RWPE1 (cell line): ENCODE measurements around the gene SYMPK.

Source experiments
- CTCF ChIA-PET: fragments of 350-600 bp; sonication (Branson Sonifier 250); formaldehyde crosslinking; extraction: SDS; loops from one replicate; lab custom pipeline; 2021; lab: Yijun Ruan, JAX
- POLR2A ChIA-PET: fragments of 400-600 bp; formaldehyde crosslinking; extraction: SDS; loops from one replicate; lab custom pipeline; 2020; ENCODE audit warnings: antibody characterized with exemption; ENCODE audit not compliant: low non-redundant PET; lab: Yijun Ruan, JAX
- DNase-seq: peaks from one replicate; pipeline ENCODE4 v3.0.0; 2012; ENCODE audit warnings: low spot score
- H3K27ac ChIP-seq: fragments of 450-650 bp; 2 replicates; pipeline ENCODE4 v1.5.1; 2017
- TF ChIP-seq, protein P1 (sequence below): fragments of 450-650 bp; conservative IDR thresholded peaks from 2 replicates; pipeline ENCODE4 v1.5.1; 2017; ENCODE audit warnings: low read depth, mild to moderate bottlenecking

SYMPK gene

GRCh38 chr19:45814166-45814780 is 48.7 kb downstream of the SYMPK start:
- DNase-seq, result peak; percentile 39
- peak overlapping the region; percentile 75 for H3K27ac ChIP-seq
- CTCF ChIA-PET, result no interaction called here
- TF ChIP-seq, protein P1, sequence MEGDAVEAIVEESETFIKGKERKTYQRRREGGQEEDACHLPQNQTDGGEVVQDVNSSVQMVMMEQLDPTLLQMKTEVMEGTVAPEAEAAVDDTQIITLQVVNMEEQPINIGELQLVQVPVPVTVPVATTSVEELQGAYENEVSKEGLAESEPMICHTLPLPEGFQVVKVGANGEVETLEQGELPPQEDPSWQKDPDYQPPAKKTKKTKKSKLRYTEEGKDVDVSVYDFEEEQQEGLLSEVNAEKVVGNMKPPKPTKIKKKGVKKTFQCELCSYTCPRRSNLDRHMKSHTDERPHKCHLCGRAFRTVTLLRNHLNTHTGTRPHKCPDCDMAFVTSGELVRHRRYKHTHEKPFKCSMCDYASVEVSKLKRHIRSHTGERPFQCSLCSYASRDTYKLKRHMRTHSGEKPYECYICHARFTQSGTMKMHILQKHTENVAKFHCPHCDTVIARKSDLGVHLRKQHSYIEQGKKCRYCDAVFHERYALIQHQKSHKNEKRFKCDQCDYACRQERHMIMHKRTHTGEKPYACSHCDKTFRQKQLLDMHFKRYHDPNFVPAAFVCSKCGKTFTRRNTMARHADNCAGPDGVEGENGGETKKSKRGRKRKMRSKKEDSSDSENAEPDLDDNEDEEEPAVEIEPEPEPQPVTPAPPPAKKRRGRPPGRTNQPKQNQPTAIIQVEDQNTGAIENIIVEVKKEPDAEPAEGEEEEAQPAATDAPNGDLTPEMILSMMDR, result no peak
- POLR2A ChIA-PET, result interaction anchor here (0.6 kb wide), 1 partner anchor 31 kb away, joined by 3 read pairs; no protein-coding TSS in a partner anchor

DNA sequence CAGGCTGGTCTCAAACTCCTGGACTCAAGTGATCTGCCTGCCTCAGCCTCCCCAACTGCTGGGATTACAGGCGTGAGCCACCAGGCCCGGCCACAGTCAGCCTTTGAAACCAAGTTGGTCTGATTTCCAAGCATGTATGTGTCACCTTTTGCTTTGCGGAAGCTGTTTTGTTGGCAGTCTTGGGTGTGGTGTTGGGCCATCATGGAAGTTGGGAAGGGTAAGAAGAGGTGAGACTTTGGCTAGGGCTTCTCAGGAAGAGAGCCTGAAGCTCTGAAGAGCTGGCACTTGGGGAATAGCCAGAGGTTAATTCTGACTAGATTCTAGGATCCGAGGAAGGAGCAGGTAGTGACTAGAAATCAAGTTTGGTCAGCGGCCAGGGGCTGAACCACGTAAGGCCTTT is 50.6 kb downstream of the SYMPK start:
- ChIA-PET CTCF (interaction anchor here (0.6 kb wide), 1 partner anchor 12 kb away, joined by 3 read pairs; no protein-coding TSS in a partner anchor), POLR2A (no interaction called here)
- peak overlapping the region; percentile 75 for H3K27ac ChIP-seq
- TF ChIP-seq, protein P1, result no peak
- DNase-seq, result no peak

DNA sequence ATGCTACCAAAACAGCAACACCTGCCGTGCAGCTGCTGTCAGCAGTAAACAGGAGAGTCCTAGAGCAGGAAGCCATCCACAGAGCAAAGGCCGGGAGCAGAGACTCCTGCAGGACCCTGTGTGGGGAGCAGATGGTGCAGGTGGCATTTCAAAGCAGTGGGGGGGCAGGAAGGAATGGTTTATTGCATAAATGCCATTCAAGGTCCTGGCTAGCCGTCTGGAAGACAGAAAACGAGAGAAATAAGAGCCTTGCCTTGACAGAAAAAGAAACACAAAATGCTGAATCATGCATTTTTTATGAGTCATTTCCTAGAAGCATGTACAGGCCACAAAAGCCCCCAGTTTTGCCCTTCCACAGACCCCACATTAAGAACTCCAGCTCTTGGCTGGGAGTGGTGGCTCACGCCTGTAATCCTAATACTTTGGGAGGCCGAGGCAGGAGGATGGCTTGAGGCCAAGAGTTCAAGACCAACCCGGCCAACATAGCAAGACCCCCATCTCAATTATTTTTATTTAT is 53.2 kb downstream of the SYMPK start:
- peak overlapping the region; percentile 89 for H3K27ac ChIP-seq
- no peak for DNase-seq
- TF ChIP-seq, protein P1, result no peak
- ChIA-PET POLR2A (no interaction called here), CTCF (no interaction called here)

DNA sequence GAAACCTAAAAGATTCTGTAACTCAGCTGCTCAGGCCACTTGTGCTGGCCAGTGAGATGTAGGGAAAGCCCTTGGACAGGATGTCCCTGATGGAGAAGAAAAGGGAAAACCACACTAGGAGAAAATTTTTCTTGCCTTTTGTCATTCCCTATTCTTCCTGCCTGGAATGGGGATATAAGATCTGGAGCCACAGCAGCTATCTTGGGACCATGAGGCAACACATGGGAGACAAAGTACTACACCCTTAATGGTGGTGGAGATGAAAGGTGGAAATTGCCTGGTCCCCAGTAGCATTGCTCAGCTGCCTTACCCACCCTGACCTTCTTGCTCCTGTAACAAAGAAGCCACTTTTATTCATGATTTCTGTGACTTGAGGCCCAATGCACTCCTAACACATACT is 57.2 kb downstream of the SYMPK start:
- ChIA-PET POLR2A (no interaction called here), CTCF (interaction anchor here (0.7 to 1.8 kb wide), 3 partner anchors 11 to 36 kb away, joined by 3 to 5 read pairs (median 4); no protein-coding TSS in a partner anchor)
- TF ChIP-seq, protein P1, result no peak
- no peak for DNase-seq
- H3K27ac ChIP-seq, result no peak overlapping the region

- H3K27ac ChIP-seq, result peak overlapping the region; percentile 19; the same call in 1 of the 2 replicates
- ChIA-PET POLR2A (no interaction called here), CTCF (interaction anchor here (0.6 to 1.2 kb wide), 3 partner anchors 12 to 1208 kb away, joined by 3 to 5 read pairs (median 3); no protein-coding TSS in a partner anchor)
- TF ChIP-seq, protein P1, result no peak
- no peak for DNase-seq
Measured at GRCh38 chr19:45804959-45805230, 58.1 kb downstream of the SYMPK start.

DNA sequence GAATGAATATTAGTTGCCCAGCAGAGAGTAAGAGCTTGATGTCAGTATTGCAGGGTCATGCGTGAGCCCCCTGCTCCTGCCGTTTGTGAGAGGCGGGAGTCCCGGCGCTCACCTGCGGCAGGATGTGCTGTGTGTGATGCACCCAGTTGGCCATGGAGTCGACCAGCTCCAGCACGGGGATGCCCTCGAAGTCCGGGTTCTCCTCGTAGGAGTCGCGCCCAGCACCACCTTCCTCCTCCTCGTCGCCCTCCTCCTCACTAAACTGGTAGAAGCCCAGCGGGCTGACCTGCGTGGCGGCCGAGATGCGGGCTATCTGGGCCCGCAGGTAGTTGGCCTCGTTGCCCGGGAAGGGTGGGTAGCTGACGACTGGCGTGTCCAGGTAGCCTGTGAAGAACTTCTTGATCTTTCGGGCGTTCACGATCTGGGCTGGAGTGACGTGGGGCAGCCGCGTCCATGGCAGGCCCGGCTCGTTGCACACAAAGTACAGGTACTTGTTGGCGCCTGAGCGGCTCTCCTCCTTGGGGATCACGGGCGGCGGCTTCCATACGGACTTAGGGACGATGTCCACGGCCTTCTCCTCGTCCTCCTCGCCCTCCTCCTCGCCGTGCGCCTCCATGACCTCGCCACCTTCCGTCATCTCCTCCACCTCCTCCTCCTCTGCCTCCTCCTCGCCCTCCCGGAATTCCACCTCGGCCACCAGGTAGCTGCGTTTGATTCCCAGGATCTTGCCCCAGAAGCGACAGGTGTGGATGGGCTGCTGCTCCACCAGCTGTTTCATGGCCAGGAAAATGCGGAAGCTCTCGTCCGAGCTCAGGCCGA is 58.6 kb downstream of the SYMPK start:
- ChIA-PET CTCF (interaction anchor here (0.6 to 1.2 kb wide), 2 partner anchors 12 to 1208 kb away, joined by 3 to 5 read pairs; no protein-coding TSS in a partner anchor), POLR2A (no interaction called here)
- no peak for DNase-seq
- peak overlapping the region; percentile 19; the same call in 1 of the 2 replicates for H3K27ac ChIP-seq
- TF ChIP-seq, protein P1, result no peak
